ENCODE data around the gene TMEM200A.

The TMEM200A gene

GRCh38 chr6:130489514-130489913 is 123.7 kb downstream of the TMEM200A start:
- no peak for DNase-seq (ENCODE audit: low read depth)
